Neural crest cell (in vitro differentiated cells): ENCODE measurements around the gene ARF3. TPM values are rescaled to one million over a fixed set of nuclear protein-coding genes. Genes with fewer than 3 reads are reported as not detected.
A peak's percentile ranks its signal among the peaks of the same experiment; 100 is the strongest.

Source experiments
- DNase-seq: peaks from one replicate; pipeline ENCODE4 v3.0.0; 2021; ENCODE audit warnings: low read depth, mixed read lengths, low spot score
- H3K27ac Mint-ChIP-seq: one replicate; pipeline ENCODE4 v1.8.0; 2021; ENCODE audit warnings: mild to moderate bottlenecking, mixed read lengths; ENCODE audit not compliant: unreplicated experiment
- H3K27me3 Mint-ChIP-seq: 2 replicates; pipeline ENCODE4 v1.8.0; 2021; ENCODE audit warnings: low read depth, mild to moderate bottlenecking, mixed read lengths
- H3K36me3 Mint-ChIP-seq: 2 replicates; pipeline ENCODE4 v1.8.0; 2021; ENCODE audit warnings: low read depth, mild to moderate bottlenecking, mixed read lengths
- H3K4me1 Mint-ChIP-seq: 2 replicates; pipeline ENCODE4 v1.8.0; 2021; ENCODE audit warnings: mixed read lengths
- H3K4me3 Mint-ChIP-seq: one replicate; pipeline ENCODE4 v1.8.0; 2021; ENCODE audit warnings: mild to moderate bottlenecking, mixed read lengths
- H3K9me3 Mint-ChIP-seq: 2 replicates; pipeline ENCODE4 v1.8.0; 2021; ENCODE audit warnings: mixed read lengths
- CTCF ChIP-seq: fragments of 200-600 bp; sonication (generic); conservative IDR thresholded peaks from 2 replicates; pipeline ENCODE4 v1.5.0; 2021; ENCODE audit warnings: antibody characterized with exemption, mild to moderate bottlenecking
- total RNA-seq: library from RNA; stranded (reverse); gene quantifications from 2 replicates; pipeline ENCODE4 v1.2.1, GENCODE V29; 2021

The ARF3 gene
- total RNA-seq, 1 donor from 2014 or later: 202 TPM

- H3K9me3 Mint-ChIP-seq: no peaks in the 10 kb centered on the region
- TF ChIP-seq CTCF: no peak
- no peak for DNase-seq
- peaks cover 2% of the 10 kb centered on the region for H3K27me3 Mint-ChIP-seq
- no peak overlapping the region for H3K27ac Mint-ChIP-seq
- peaks cover 19% of the 10 kb centered on the region for H3K36me3 Mint-ChIP-seq
- H3K4me3 Mint-ChIP-seq: no peak overlapping the region
- peaks cover 3% of the 10 kb centered on the region for H3K4me1 Mint-ChIP-seq
Observed at GRCh38 chr12:48930475-48930874, 26.8 kb downstream of the ARF3 start.

GRCh38 chr12:48929551-48929950, 27.7 kb downstream of the ARF3 start:
- Mint-ChIP-seq H3K27ac (no peak overlapping the region), H3K9me3 (no peaks in the 10 kb centered on the region), H3K36me3 (peaks cover 20% of the 10 kb centered on the region), H3K4me1 (peaks cover 4% of the 10 kb centered on the region), H3K4me3 (no peak overlapping the region), H3K27me3 (peaks cover 3% of the 10 kb centered on the region)
- TF ChIP-seq CTCF: no peak
- no peak for DNase-seq

- no peak overlapping the region for H3K4me3 Mint-ChIP-seq
- DNase-seq: no peak
Observed at GRCh38 chr12:48927261-48927660, 30.0 kb downstream of the ARF3 start.

GRCh38 chr12:48925304-48926011, 31.8 kb downstream of the ARF3 start, which contains the start of gene FKBP11:
TSS of gene FKBP11 (minus strand) at chr12:48925492. CDS start at chr12:48925428, 64 bp downstream.
- H3K27me3 Mint-ChIP-seq: peaks cover 3% of the 10 kb centered on the region
- peak within 1 kb of the TSS; percentile 82 for H3K4me3 Mint-ChIP-seq
- no peaks in the 10 kb centered on the region for H3K9me3 Mint-ChIP-seq
- peaks cover 30% of the 10 kb centered on the region for H3K36me3 Mint-ChIP-seq
- peaks cover 4% of the 10 kb centered on the region for H3K4me1 Mint-ChIP-seq
- no peak within 1 kb of the TSS for H3K27ac Mint-ChIP-seq
- peak; percentile 12 for DNase-seq
- no peak for TF ChIP-seq CTCF

More at GRCh38 chr12:48927261-48927660, 30.0 kb downstream of the ARF3 start:
- Mint-ChIP-seq H3K36me3 (peaks cover 30% of the 10 kb centered on the region), H3K4me1 (peaks cover 4% of the 10 kb centered on the region), H3K27ac (no peak overlapping the region), H3K9me3 (no peaks in the 10 kb centered on the region), H3K27me3 (peaks cover 3% of the 10 kb centered on the region)
- no peak for TF ChIP-seq CTCF

- peak; percentile 67 for TF ChIP-seq CTCF
- Mint-ChIP-seq H3K36me3 (peaks cover 27% of the 10 kb centered on the region), H3K9me3 (no peaks in the 10 kb centered on the region), H3K4me3 (peak overlapping the region; percentile 82), H3K27ac (no peak overlapping the region), H3K27me3 (peaks cover 3% of the 10 kb centered on the region), H3K4me1 (peaks cover 4% of the 10 kb centered on the region)
- peak; percentile 16 for DNase-seq
Observed at GRCh38 chr12:48924617-48925303, 32.5 kb downstream of the ARF3 start.
